H1 (cell line): Measurements from ENCODE around the gene INHBB. TPM values are rescaled to one million over a fixed set of nuclear protein-coding genes. Genes with fewer than 3 reads are reported as not detected.
"Not testable (repeated sequence)": the region's sequence is repeated elsewhere in the genome, so short reads cannot be mapped to it uniquely, and the experiment has no call there.

Experiments used
- CTCF ChIA-PET: fragments of 300-600 bp; sonication (Branson Sonifier 250); formaldehyde crosslinking; loops from one replicate; lab custom pipeline; 2021; ENCODE audit not compliant: partially characterized antibody; lab: Charles Lee
- POLR2A ChIA-PET: fragments of 300-600 bp; sonication (Branson Sonifier 250); formaldehyde crosslinking; loops from one replicate; lab custom pipeline; 2021; ENCODE audit warnings: inconsistent platforms; ENCODE audit not compliant: partially characterized antibody; lab: Charles Lee
- DNase-seq, 2 experiments: peaks; one replicate each; pipeline versions ENCODE4 v3.0.0 to v3.0.0-alpha.2; 2010 to 2022; ENCODE audit warnings: low spot score in 2 of 2, low read depth in 1 of 2, mixed read lengths in 1 of 2
- FAIRE-seq: peaks from 2 replicates; lab custom pipeline; 2011; peaks lifted over from hg19 to GRCh38; lab: Jason Lieb, UNC
- H2AFZ ChIP-seq: 2 replicates; pipeline ENCODE4 v1.8.1; 2012; ENCODE audit warnings: low read length, inconsistent platforms
- H2AK5ac ChIP-seq: 2 replicates; pipeline ENCODE4 v1.6.1; 2013; ENCODE audit warnings: low read depth, low read length
- H2BK120ac ChIP-seq: replicated peaks from 2 replicates; pipeline ENCODE3; 2013; ENCODE audit warnings: low read depth, low read length, inconsistent platforms
- H2BK12ac ChIP-seq: 2 replicates; pipeline ENCODE4 v1.6.1; 2013; ENCODE audit warnings: low read depth, low read length
- H2BK15ac ChIP-seq: 2 replicates; pipeline ENCODE4 v1.6.1; 2013; ENCODE audit warnings: low read length
- H2BK20ac ChIP-seq: 2 replicates; pipeline ENCODE4 v1.6.1; 2013; ENCODE audit warnings: low read length
- H2BK5ac ChIP-seq: 2 replicates; pipeline ENCODE4 v1.6.1; 2013; ENCODE audit warnings: low read depth, low read length
- H3K14ac ChIP-seq: 2 replicates; pipeline ENCODE4 v1.6.1; 2013; ENCODE audit warnings: inconsistent platforms; ENCODE audit not compliant: insufficient read length
- H3K18ac ChIP-seq: 2 replicates; pipeline ENCODE4 v1.6.1; 2013; ENCODE audit warnings: low read length; ENCODE audit errors: extremely low read depth
- H3K23ac ChIP-seq: 2 replicates; pipeline ENCODE4 v1.6.1; 2013; ENCODE audit warnings: inconsistent platforms; ENCODE audit not compliant: insufficient read length
- H3K23me2 ChIP-seq: 2 replicates; pipeline ENCODE4 v1.6.1; 2013; ENCODE audit warnings: low read depth, low read length
- H3K27ac ChIP-seq: 2 replicates; pipeline ENCODE4 v1.6.1; 2011; ENCODE audit warnings: low read depth, low read length, inconsistent platforms
- H3K27me3 ChIP-seq, 4 experiments: replicated peaks in 1 of 4; 1 replicate in 1 of 4; 2 replicates in 3 of 4; pipeline versions ENCODE4 v1.6.1 to v1.8.1; 2011 to 2013; ENCODE audit warnings: low read length in 3 of 4, mild to moderate bottlenecking in 3 of 4, inconsistent platforms in 2 of 4, mixed read lengths in 2 of 4, moderate library complexity in 1 of 4; ENCODE audit not compliant: control insufficient read depth in 3 of 4, insufficient read depth in 3 of 4; ENCODE audit errors: extremely low read depth in 1 of 4
- H3K36me3 ChIP-seq, 4 experiments: 2 replicates each; pipeline versions ENCODE4 v1.6.1 to v1.8.1; 2011 to 2013; ENCODE audit warnings: mild to moderate bottlenecking in 4 of 4, low read length in 3 of 4, moderate library complexity in 2 of 4, control low read depth in 1 of 4, inconsistent platforms in 1 of 4; ENCODE audit not compliant: insufficient read depth in 4 of 4, control insufficient read depth in 2 of 4
- H3K4ac ChIP-seq: replicated peaks from 2 replicates; pipeline ENCODE3; 2013; ENCODE audit warnings: low read length, low read depth, mixed read lengths, inconsistent platforms; ENCODE audit not compliant: insufficient read length
- H3K4me1 ChIP-seq, 4 experiments: replicated peaks in 1 of 4; 1 replicate in 1 of 4; 2 replicates in 3 of 4; pipeline versions ENCODE4 v1.6.1 to v1.8.1; 2011 to 2013; ENCODE audit warnings: low read length in 3 of 4, inconsistent platforms in 2 of 4, mixed read lengths in 1 of 4; ENCODE audit not compliant: insufficient read depth in 4 of 4, control insufficient read depth in 3 of 4
- H3K4me2 ChIP-seq, 2 experiments: 2 replicates each; pipeline versions ENCODE4 v1.6.1 to v1.8.1; 2011 to 2013; ENCODE audit warnings: low read depth in 2 of 2, low read length in 2 of 2, control low read depth in 1 of 2, inconsistent platforms in 1 of 2, mild to moderate bottlenecking in 1 of 2; ENCODE audit not compliant: insufficient read depth in 1 of 2
- H3K4me3 ChIP-seq, 4 experiments: fragments of 200-600, 300-600 bp in 1 of 4; sonication (generic), shearing (Covaris generic), sonication (Bioruptor Twin) in 1 of 4; 2 replicates each; pipeline versions ENCODE4 v1.5.1 to v1.8.1; 2011 to 2016; ENCODE audit warnings: low read length in 4 of 4, low read depth in 3 of 4, control low read depth in 2 of 4, inconsistent platforms in 2 of 4, mild to moderate bottlenecking in 2 of 4, mixed read lengths in 1 of 4, moderate library complexity in 1 of 4; ENCODE audit not compliant: insufficient read depth in 2 of 4; ENCODE audit errors: extremely low read depth in 1 of 4
- H3K56ac ChIP-seq: replicated peaks from 2 replicates; pipeline ENCODE3; 2013; ENCODE audit warnings: low read depth, mild to moderate bottlenecking, mixed read lengths, low read length, inconsistent platforms; ENCODE audit not compliant: insufficient read length
- H3K79me1 ChIP-seq: 2 replicates; pipeline ENCODE4 v1.6.1; 2013; ENCODE audit warnings: low read depth, low read length, control low read depth
- H3K79me2 ChIP-seq, 2 experiments: 2 replicates each; pipeline versions ENCODE4 v1.6.1 to v1.8.1; 2012 to 2013; ENCODE audit warnings: low read length in 2 of 2, mild to moderate bottlenecking in 2 of 2, inconsistent platforms in 1 of 2; ENCODE audit not compliant: insufficient read depth in 2 of 2, control insufficient read depth in 1 of 2
- H3K9ac ChIP-seq, 4 experiments: replicated peaks in 1 of 4; 1 replicate in 1 of 4; 2 replicates in 3 of 4; pipeline versions ENCODE4 v1.6.1 to v1.8.1; 2011 to 2013; ENCODE audit warnings: low read depth in 3 of 4, low read length in 3 of 4, control low read depth in 2 of 4, mild to moderate bottlenecking in 2 of 4, moderate library complexity in 2 of 4, inconsistent platforms in 1 of 4; ENCODE audit errors: extremely low read depth in 1 of 4
- H3K9me3 ChIP-seq, 2 experiments: 2 replicates each; pipeline versions ENCODE4 v1.6.1 to v1.8.1; 2012 to 2013; ENCODE audit warnings: mild to moderate bottlenecking in 2 of 2, moderate library complexity in 2 of 2, control low read depth in 1 of 2, inconsistent platforms in 1 of 2, low read depth in 1 of 2, low read length in 1 of 2, mixed read lengths in 1 of 2; ENCODE audit not compliant: insufficient read depth in 2 of 2
- H4K20me1 ChIP-seq, 2 experiments: replicated peaks in 1 of 2; 2 replicates each; pipeline versions ENCODE3 to v1.8.1; 2011 to 2013; ENCODE audit warnings: inconsistent platforms in 2 of 2, low read length in 2 of 2, mild to moderate bottlenecking in 1 of 2; ENCODE audit not compliant: insufficient read depth in 2 of 2, control insufficient read depth in 1 of 2
- H4K5ac ChIP-seq: 2 replicates; pipeline ENCODE4 v1.6.1; 2013; ENCODE audit warnings: low read length, low read depth, mixed read lengths, inconsistent platforms; ENCODE audit not compliant: insufficient read length
- H4K8ac ChIP-seq: 2 replicates; pipeline ENCODE4 v1.8.0; 2013; ENCODE audit warnings: mild to moderate bottlenecking, moderate library complexity, low read length, inconsistent platforms; ENCODE audit not compliant: insufficient read depth; ENCODE audit errors: extremely low read depth
- H4K91ac ChIP-seq: replicated peaks from 2 replicates; pipeline ENCODE3; 2013; ENCODE audit warnings: low read length, mixed read lengths, inconsistent platforms; ENCODE audit not compliant: insufficient read length
- WGBS, 2 experiments: shearing (Covaris generic) in 1 of 2; methylation state at CpG; one replicate each; pipeline versions ENCODE4 v1.1.6 to v1.1.7; 2013 to 2015; ENCODE audit warnings: low lambda C conversion rate in 2 of 2, mixed read lengths in 2 of 2, inconsistent platforms in 1 of 2, low coverage in 1 of 2, missing lambda C conversion rate in 1 of 2; ENCODE audit not compliant: insufficient replicate concordance in 2 of 2, insufficient coverage in 1 of 2, insufficient read length in 1 of 2; ENCODE audit errors: extremely low coverage in 1 of 2, missing lambda C conversion rate in 1 of 2; 5-methylcytosine and 5-hydroxymethylcytosine counted together
- polyA plus RNA-seq, 7 experiments: library from polyadenylated mRNA; depleted of rRNA in 3 of 7; stranded (reverse) in 5 of 7; unstranded in 2 of 7; fragments of >200 nt in 5 of 7; fragments of 200-250 nt in 2 of 7; gene quantifications; 1 replicate in 5 of 7; 2 replicates in 1 of 7; 4 replicates in 1 of 7; pipeline versions ENCODE4 v1.2.1 to v1.2.3, GENCODE V29; 2011 to 2013; ENCODE audit warnings: missing spikeins in 2 of 7, mixed read lengths in 2 of 7
- total RNA-seq: library from RNA; stranded (reverse); fragmentation: NEBNext Ultra II Directional; extraction: Animal tissue kit (Norgen Biotek cat#: 25700); gene quantifications from 2 replicates; pipeline ENCODE4 v1.2.1, GENCODE V29; 2021

The INHBB gene
- total and polyA plus RNA-seq, 2 of the 8 experiments (the other 6 are each of a cell fraction or from before 2014, with no cell fraction given) = 0.30 to 0.32 TPM

- H3K18ac ChIP-seq, H3K9ac ChIP-seq, H4K8ac ChIP-seq, H2BK15ac ChIP-seq, H3K27ac ChIP-seq, H2BK12ac ChIP-seq, H3K56ac ChIP-seq, H2BK5ac ChIP-seq, H3K79me2 ChIP-seq, FAIRE-seq, H2BK20ac ChIP-seq, H4K20me1 ChIP-seq, H3K4me2 ChIP-seq, H4K5ac ChIP-seq, H3K4me3 ChIP-seq, H3K9me3 ChIP-seq, H3K23ac ChIP-seq, H4K91ac ChIP-seq, DNase-seq, H3K4ac ChIP-seq, H2BK120ac ChIP-seq, H2AFZ ChIP-seq, H3K36me3 ChIP-seq, H3K79me1 ChIP-seq, POLR2A ChIA-PET, H3K14ac ChIP-seq, H2AK5ac ChIP-seq, H3K23me2 ChIP-seq, H3K4me1 ChIP-seq: not testable (repeated sequence)
- CTCF ChIA-PET = interaction anchor here (0.5 to 4.7 kb wide), 21 partner anchors 13 to 606 kb away, joined by 3 to 48 read pairs (median 4); partner anchors contain the start of gene RALB
- WGBS, 2 experiments = 91% methylated on average over 8 of the region's 8 CpGs; no CpG with 5 or more reads in 1 of the 2 experiments
- H3K27me3 ChIP-seq = peaks cover 4 to 55% (median 37%) of the 10 kb centered on the region in 4 experiments
These were observed 35.1 kb upstream of the INHBB start for GRCh38 chr2:120310841-120311240.
